ENCODE measurements around the gene TMEM192.
"Not testable (repeated sequence)": the region's sequence is repeated elsewhere in the genome, so short reads cannot be mapped to it uniquely, and the experiment has no call there.

DNA sequence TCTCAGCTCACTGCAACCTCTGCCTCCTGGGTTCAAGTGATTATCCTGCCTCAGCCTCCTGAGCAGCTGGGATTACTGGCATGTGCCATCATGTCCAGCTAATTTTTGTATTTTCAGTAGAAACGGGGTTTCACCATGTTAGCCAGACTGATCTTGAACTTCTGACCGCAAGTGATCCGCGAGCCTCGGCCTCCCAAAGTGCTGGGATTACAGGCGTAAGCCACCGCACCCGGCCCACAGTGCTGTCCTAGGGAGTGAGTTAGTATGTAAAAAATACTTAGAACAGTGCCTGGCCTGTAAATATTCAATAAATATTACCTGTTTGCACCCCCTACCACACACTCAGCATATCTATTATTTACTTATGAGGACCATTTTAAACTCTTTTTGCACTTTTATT is 20.5 kb downstream of the TMEM192 start:
- not testable (repeated sequence) for TF ChIP-seq SREBF2 (IDR thresholded peaks at IDR 0.05); RCOR1 (IDR thresholded peaks at IDR 0.05; ENCODE audit: low read depth, low read length)

Data from A549 (cell line).